Nephron progenitor cell (in vitro differentiated cells): ENCODE results near the gene AGAP1.
A peak's percentile ranks its signal among the peaks of the same experiment; 100 is the strongest.

Experiments
- DNase-seq: peaks from one replicate; pipeline ENCODE4 v3.0.0; 2021
- H3K27ac Mint-ChIP-seq: 2 replicates; pipeline ENCODE4 v1.8.0; 2021; ENCODE audit warnings: mild to moderate bottlenecking, moderate library complexity, mixed read lengths
- H3K27me3 Mint-ChIP-seq: 2 replicates; pipeline ENCODE4 v1.8.0; 2021; ENCODE audit warnings: mild to moderate bottlenecking, low read depth, mixed read lengths; ENCODE audit not compliant: poor library complexity
- H3K36me3 Mint-ChIP-seq: 2 replicates; pipeline ENCODE4 v1.8.0; 2021; ENCODE audit warnings: low read depth, mixed read lengths
- H3K4me1 Mint-ChIP-seq: 2 replicates; pipeline ENCODE4 v1.8.0; 2021; ENCODE audit warnings: mixed read lengths
- H3K4me3 Mint-ChIP-seq: 2 replicates; pipeline ENCODE4 v1.8.0; 2021; ENCODE audit warnings: mild to moderate bottlenecking, moderate library complexity, mixed read lengths
- H3K9me3 Mint-ChIP-seq: 2 replicates; pipeline ENCODE4 v1.8.0; 2021; ENCODE audit warnings: mild to moderate bottlenecking, moderate library complexity, mixed read lengths
- CTCF ChIP-seq: fragments of 200-600 bp; sonication (generic); IDR thresholded peaks from 2 replicates; pipeline ENCODE4 v1.5.0; 2021; ENCODE audit warnings: antibody characterized with exemption

AGAP1 gene

GRCh38 chr2:236095504-236095903 lies 601.7 kb downstream of the AGAP1 start:
- Mint-ChIP-seq H3K27ac (no peak overlapping the region), H3K9me3 (no peaks in the 10 kb centered on the region), H3K4me1 (peaks cover 10% of the 10 kb centered on the region), H3K27me3 (peaks cover 4% of the 10 kb centered on the region), H3K4me3 (no peak overlapping the region), H3K36me3 (no peaks in the 10 kb centered on the region)
- DNase-seq: no peak
- no peak for TF ChIP-seq CTCF

- H3K4me3 Mint-ChIP-seq: no peak overlapping the region
- no peaks in the 10 kb centered on the region for H3K9me3 Mint-ChIP-seq
- H3K36me3 Mint-ChIP-seq: peaks cover 5% of the 10 kb centered on the region
- H3K4me1 Mint-ChIP-seq: peaks cover 35% of the 10 kb centered on the region
- no peaks in the 10 kb centered on the region for H3K27me3 Mint-ChIP-seq
- no peak for TF ChIP-seq CTCF
- DNase-seq: no peak
- H3K27ac Mint-ChIP-seq: peak overlapping the region; percentile 68
These were observed 607.6 kb downstream of the AGAP1 start for GRCh38 chr2:236101311-236101950.

GRCh38 chr2:236102971-236103370 lies 609.1 kb downstream of the AGAP1 start:
- no peak for TF ChIP-seq CTCF
- Mint-ChIP-seq H3K4me1 (peaks cover 45% of the 10 kb centered on the region), H3K9me3 (no peaks in the 10 kb centered on the region), H3K4me3 (no peak overlapping the region), H3K27me3 (no peaks in the 10 kb centered on the region), H3K36me3 (peaks cover 5% of the 10 kb centered on the region), H3K27ac (no peak overlapping the region)
- no peak for DNase-seq

- peaks cover 5% of the 10 kb centered on the region for H3K36me3 Mint-ChIP-seq
- no peaks in the 10 kb centered on the region for H3K27me3 Mint-ChIP-seq
- no peak for TF ChIP-seq CTCF
- peaks cover 55% of the 10 kb centered on the region for H3K4me1 Mint-ChIP-seq
- no peak overlapping the region for H3K4me3 Mint-ChIP-seq
- H3K9me3 Mint-ChIP-seq: no peaks in the 10 kb centered on the region
- H3K27ac Mint-ChIP-seq: no peak overlapping the region
- no peak for DNase-seq
These were observed 610.1 kb downstream of the AGAP1 start for GRCh38 chr2:236103981-236104380.

GRCh38 chr2:236105955-236106607 lies 612.2 kb downstream of the AGAP1 start:
- Mint-ChIP-seq H3K36me3 (peaks cover 6% of the 10 kb centered on the region), H3K9me3 (peaks cover 4% of the 10 kb centered on the region), H3K4me3 (no peak overlapping the region), H3K27ac (peak overlapping the region; percentile 51), H3K27me3 (no peaks in the 10 kb centered on the region), H3K4me1 (peaks cover 59% of the 10 kb centered on the region)
- TF ChIP-seq CTCF: no peak
- no peak for DNase-seq

- no peaks in the 10 kb centered on the region for H3K27me3 Mint-ChIP-seq
- H3K9me3 Mint-ChIP-seq: peaks cover 4% of the 10 kb centered on the region
- DNase-seq: no peak
- H3K36me3 Mint-ChIP-seq: peaks cover 5% of the 10 kb centered on the region
- no peak overlapping the region for H3K4me3 Mint-ChIP-seq
- no peak overlapping the region for H3K27ac Mint-ChIP-seq
- TF ChIP-seq CTCF: no peak
- H3K4me1 Mint-ChIP-seq: peaks cover 52% of the 10 kb centered on the region
These were observed 612.9 kb downstream of the AGAP1 start for GRCh38 chr2:236106761-236107160.
